GM23338 (cell line): ENCODE measurements around the gene GNAI2. TPM values are rescaled to one million over a fixed set of nuclear protein-coding genes. Genes with fewer than 3 reads are reported as not detected.

Experiments
- ATAC-seq: fragments of 200-7000 bp; cut with Tn5 transposase; 3 replicates; pipeline ENCODE4 v1.9.1; 2020
- DNase-seq: peaks from one replicate; pipeline ENCODE4 v3.0.0-alpha.2; 2015; ENCODE audit warnings: low spot score
- H2AFZ ChIP-seq: fragments of 200-600 bp; sonication (generic); 2 replicates; pipeline ENCODE4 v1.8.0; 2016; ENCODE audit warnings: antibody characterized with exemption, mild to moderate bottlenecking, moderate library complexity
- H3F3A ChIP-seq: fragments of 200-600 bp; sonication (generic); replicated peaks from 2 replicates; pipeline ENCODE4 v1.8.0; 2017; ENCODE audit warnings: antibody characterized with exemption, mixed run types, low read depth
- H3K27ac ChIP-seq: fragments of 200-600 bp; sonication (generic); 2 replicates; pipeline ENCODE4 v1.6.1; 2016; ENCODE audit warnings: low read depth
- H3K27me3 ChIP-seq: fragments of 200-600 bp; sonication (generic); 2 replicates; pipeline ENCODE4 v1.8.0; 2016; ENCODE audit warnings: mild to moderate bottlenecking, mixed run types, moderate library complexity; ENCODE audit not compliant: insufficient read depth
- H3K36me3 ChIP-seq: fragments of 200-600 bp; sonication (generic); 2 replicates; pipeline ENCODE4 v1.8.0; 2016; ENCODE audit warnings: mild to moderate bottlenecking; ENCODE audit not compliant: insufficient read depth
- H3K4me1 ChIP-seq: fragments of 200-600 bp; sonication (generic); 2 replicates; pipeline ENCODE4 v1.8.0; 2016; ENCODE audit warnings: mild to moderate bottlenecking, moderate library complexity; ENCODE audit not compliant: insufficient read depth
- H3K4me2 ChIP-seq: fragments of 200-600 bp; sonication (generic); 2 replicates; pipeline ENCODE4 v1.7.1; 2017; ENCODE audit warnings: mixed run types
- H3K4me3 ChIP-seq: fragments of 200-600 bp; sonication (generic); 2 replicates; pipeline ENCODE4 v1.6.1; 2016; ENCODE audit warnings: mixed run types
- H3K79me2 ChIP-seq: fragments of 200-600 bp; sonication (generic); replicated peaks from 2 replicates; pipeline ENCODE4 v1.8.0; 2017; ENCODE audit warnings: mild to moderate bottlenecking; ENCODE audit not compliant: insufficient read depth
- H3K9me2 ChIP-seq: fragments of 200-600 bp; sonication (generic); 2 replicates; pipeline ENCODE4 v1.8.0; 2017; ENCODE audit not compliant: insufficient read depth
- H4K20me1 ChIP-seq: fragments of 200-600 bp; sonication (generic); replicated peaks from 2 replicates; pipeline ENCODE4 v1.8.0; 2017; ENCODE audit warnings: mild to moderate bottlenecking; ENCODE audit not compliant: insufficient read depth
- H3K27ac Mint-ChIP-seq: 2 replicates; pipeline ENCODE4 v1.8.0; 2020; ENCODE audit warnings: inconsistent platforms, mild to moderate bottlenecking, moderate library complexity, mixed read lengths
- H3K27me3 Mint-ChIP-seq: 3 replicates; pipeline ENCODE4 v1.8.0; 2022; ENCODE audit warnings: low read depth, mild to moderate bottlenecking, moderate library complexity, mixed read lengths, inconsistent platforms; ENCODE audit not compliant: insufficient read depth, poor library complexity
- H3K36me3 Mint-ChIP-seq: 3 replicates; pipeline ENCODE4 v1.8.0; 2021; ENCODE audit warnings: low read depth, mild to moderate bottlenecking, inconsistent platforms, moderate library complexity, mixed read lengths
- H3K4me1 Mint-ChIP-seq: 3 replicates; pipeline ENCODE4 v1.8.0; 2020; ENCODE audit warnings: mild to moderate bottlenecking, inconsistent platforms, mixed read lengths
- H3K4me3 Mint-ChIP-seq: 3 replicates; pipeline ENCODE4 v1.8.0; 2021; ENCODE audit warnings: moderate library complexity, mild to moderate bottlenecking, inconsistent platforms, mixed read lengths
- H3K9me3 Mint-ChIP-seq: 3 replicates; pipeline ENCODE4 v1.8.0; 2020; ENCODE audit warnings: moderate library complexity, mild to moderate bottlenecking, inconsistent platforms, mixed read lengths
- EZH2 ChIP-seq: fragments of 200-600 bp; sonication (generic); IDR thresholded peaks from one replicate; pipeline ENCODE4 v1.8.0; 2017; ENCODE audit warnings: antibody characterized with exemption, mild to moderate bottlenecking, low read depth; ENCODE audit not compliant: unreplicated experiment
- EZH2phosphoT487 ChIP-seq: fragments of 200-600 bp; sonication (generic); IDR thresholded peaks from one replicate; pipeline ENCODE4 v1.8.1; 2018; ENCODE audit warnings: antibody characterized with exemption; ENCODE audit not compliant: unreplicated experiment
- JUNB ChIP-seq: IDR thresholded peaks from one replicate; pipeline ENCODE4 v1.6.1; 2016; ENCODE audit warnings: antibody characterized with exemption; ENCODE audit not compliant: unreplicated experiment
- NANOG ChIP-seq: IDR thresholded peaks from 2 replicates; pipeline ENCODE4 v1.6.1; 2016; ENCODE audit warnings: antibody characterized with exemption, borderline replicate concordance
- POLR2AphosphoS5 ChIP-seq: IDR thresholded peaks from 2 replicates; pipeline ENCODE4 v1.6.1; 2016; ENCODE audit warnings: antibody characterized with exemption, low read depth
- STAT1 ChIP-seq: IDR thresholded peaks from one replicate; pipeline ENCODE4 v1.6.1; 2016; ENCODE audit warnings: antibody characterized with exemption; ENCODE audit not compliant: unreplicated experiment
- ZNF114 ChIP-seq: fragments of 250-450 bp; sonication (Bioruptor Pico); IDR thresholded peaks from 2 replicates; pipeline ENCODE4 v1.5.0; 2020; ENCODE audit warnings: mild to moderate bottlenecking, moderate library complexity
- ZNF331 ChIP-seq: fragments of 250-450 bp; sonication (Bioruptor Pico); IDR thresholded peaks from 2 replicates; pipeline ENCODE4 v1.5.0; 2020; ENCODE audit warnings: low read depth, mild to moderate bottlenecking, moderate library complexity
- polyA plus RNA-seq: library from polyadenylated mRNA; unstranded; fragments of >200 nt; fragmentation: Nextera tagmentation; extraction: Ambion mirVana; gene quantifications from 2 replicates; pipeline ENCODE4 v1.2.1, GENCODE V29; 2016
- total RNA-seq: library from RNA; depleted of rRNA; stranded (reverse); fragments of >200 nt; shearing (Covaris generic); gene quantifications from 2 replicates; pipeline ENCODE4 v1.2.3, GENCODE V29; 2014
- TF ChIP-seq, protein P1 (sequence below), 2 experiments: fragments of 200-600 bp in 1 of 2; sonication (generic) in 1 of 2; conservative IDR thresholded peaks; 2 replicates each; pipeline versions ENCODE4 v1.5.1 to v1.6.1; 2016 to 2017; ENCODE audit warnings: antibody characterized with exemption in 2 of 2, low read depth in 2 of 2, mild to moderate bottlenecking in 2 of 2, moderate library complexity in 1 of 2
- TF ChIP-seq, protein P2 (sequence below): IDR thresholded peaks from 2 replicates; pipeline ENCODE4 v1.6.1; 2016; ENCODE audit warnings: antibody characterized with exemption
- TF ChIP-seq, protein P3 (sequence below): IDR thresholded peaks from one replicate; pipeline ENCODE4 v1.6.1; 2018; ENCODE audit warnings: antibody characterized with exemption; ENCODE audit not compliant: unreplicated experiment

The GNAI2 gene
- total and polyA plus RNA-seq, 2 experiments from 2014 or later, result 138 to 153 TPM

DNA sequence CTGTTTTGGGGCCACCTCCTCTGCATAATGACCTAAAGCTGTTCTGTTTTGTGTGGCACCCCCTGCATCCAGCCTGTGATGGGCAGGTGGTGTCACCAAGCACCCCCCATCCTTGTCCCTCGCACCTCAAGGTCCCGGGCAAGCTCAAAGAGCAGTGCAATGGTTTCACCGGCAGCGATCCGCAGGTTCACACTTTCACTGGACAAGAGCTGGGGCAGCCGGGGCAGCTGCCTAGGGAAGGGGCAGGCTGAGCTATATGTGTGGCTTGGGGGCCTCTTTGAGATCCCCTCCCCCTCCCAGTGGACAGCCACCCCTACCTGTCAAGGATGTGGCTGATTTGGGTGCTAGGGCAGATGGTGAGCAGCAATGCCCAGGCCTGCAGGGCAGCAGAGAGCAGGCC is 53.1 kb downstream of the GNAI2 start:
- no peak overlapping the region for H2AFZ ChIP-seq
- TF ChIP-seq JUNB (no peak), ZNF331 (CRISPR knock-in tag) (no peak), EZH2phosphoT487 (no peak), ZNF114 (CRISPR knock-in tag) (no peak), POLR2AphosphoS5 (no peak), STAT1 (no peak), NANOG (no peak), EZH2 (no peak)
- TF ChIP-seq, protein P1, sequence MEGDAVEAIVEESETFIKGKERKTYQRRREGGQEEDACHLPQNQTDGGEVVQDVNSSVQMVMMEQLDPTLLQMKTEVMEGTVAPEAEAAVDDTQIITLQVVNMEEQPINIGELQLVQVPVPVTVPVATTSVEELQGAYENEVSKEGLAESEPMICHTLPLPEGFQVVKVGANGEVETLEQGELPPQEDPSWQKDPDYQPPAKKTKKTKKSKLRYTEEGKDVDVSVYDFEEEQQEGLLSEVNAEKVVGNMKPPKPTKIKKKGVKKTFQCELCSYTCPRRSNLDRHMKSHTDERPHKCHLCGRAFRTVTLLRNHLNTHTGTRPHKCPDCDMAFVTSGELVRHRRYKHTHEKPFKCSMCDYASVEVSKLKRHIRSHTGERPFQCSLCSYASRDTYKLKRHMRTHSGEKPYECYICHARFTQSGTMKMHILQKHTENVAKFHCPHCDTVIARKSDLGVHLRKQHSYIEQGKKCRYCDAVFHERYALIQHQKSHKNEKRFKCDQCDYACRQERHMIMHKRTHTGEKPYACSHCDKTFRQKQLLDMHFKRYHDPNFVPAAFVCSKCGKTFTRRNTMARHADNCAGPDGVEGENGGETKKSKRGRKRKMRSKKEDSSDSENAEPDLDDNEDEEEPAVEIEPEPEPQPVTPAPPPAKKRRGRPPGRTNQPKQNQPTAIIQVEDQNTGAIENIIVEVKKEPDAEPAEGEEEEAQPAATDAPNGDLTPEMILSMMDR (conservative IDR thresholded peaks at IDR 0.05; ENCODE audit: low read depth in 2 of 2), result no peak
- TF ChIP-seq, protein P2, sequence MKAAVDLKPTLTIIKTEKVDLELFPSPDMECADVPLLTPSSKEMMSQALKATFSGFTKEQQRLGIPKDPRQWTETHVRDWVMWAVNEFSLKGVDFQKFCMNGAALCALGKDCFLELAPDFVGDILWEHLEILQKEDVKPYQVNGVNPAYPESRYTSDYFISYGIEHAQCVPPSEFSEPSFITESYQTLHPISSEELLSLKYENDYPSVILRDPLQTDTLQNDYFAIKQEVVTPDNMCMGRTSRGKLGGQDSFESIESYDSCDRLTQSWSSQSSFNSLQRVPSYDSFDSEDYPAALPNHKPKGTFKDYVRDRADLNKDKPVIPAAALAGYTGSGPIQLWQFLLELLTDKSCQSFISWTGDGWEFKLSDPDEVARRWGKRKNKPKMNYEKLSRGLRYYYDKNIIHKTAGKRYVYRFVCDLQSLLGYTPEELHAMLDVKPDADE, result no peak
- TF ChIP-seq, protein P3, sequence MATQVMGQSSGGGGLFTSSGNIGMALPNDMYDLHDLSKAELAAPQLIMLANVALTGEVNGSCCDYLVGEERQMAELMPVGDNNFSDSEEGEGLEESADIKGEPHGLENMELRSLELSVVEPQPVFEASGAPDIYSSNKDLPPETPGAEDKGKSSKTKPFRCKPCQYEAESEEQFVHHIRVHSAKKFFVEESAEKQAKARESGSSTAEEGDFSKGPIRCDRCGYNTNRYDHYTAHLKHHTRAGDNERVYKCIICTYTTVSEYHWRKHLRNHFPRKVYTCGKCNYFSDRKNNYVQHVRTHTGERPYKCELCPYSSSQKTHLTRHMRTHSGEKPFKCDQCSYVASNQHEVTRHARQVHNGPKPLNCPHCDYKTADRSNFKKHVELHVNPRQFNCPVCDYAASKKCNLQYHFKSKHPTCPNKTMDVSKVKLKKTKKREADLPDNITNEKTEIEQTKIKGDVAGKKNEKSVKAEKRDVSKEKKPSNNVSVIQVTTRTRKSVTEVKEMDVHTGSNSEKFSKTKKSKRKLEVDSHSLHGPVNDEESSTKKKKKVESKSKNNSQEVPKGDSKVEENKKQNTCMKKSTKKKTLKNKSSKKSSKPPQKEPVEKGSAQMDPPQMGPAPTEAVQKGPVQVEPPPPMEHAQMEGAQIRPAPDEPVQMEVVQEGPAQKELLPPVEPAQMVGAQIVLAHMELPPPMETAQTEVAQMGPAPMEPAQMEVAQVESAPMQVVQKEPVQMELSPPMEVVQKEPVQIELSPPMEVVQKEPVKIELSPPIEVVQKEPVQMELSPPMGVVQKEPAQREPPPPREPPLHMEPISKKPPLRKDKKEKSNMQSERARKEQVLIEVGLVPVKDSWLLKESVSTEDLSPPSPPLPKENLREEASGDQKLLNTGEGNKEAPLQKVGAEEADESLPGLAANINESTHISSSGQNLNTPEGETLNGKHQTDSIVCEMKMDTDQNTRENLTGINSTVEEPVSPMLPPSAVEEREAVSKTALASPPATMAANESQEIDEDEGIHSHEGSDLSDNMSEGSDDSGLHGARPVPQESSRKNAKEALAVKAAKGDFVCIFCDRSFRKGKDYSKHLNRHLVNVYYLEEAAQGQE, result no peak
- Mint-ChIP-seq H3K27me3 (peaks cover 8% of the 10 kb centered on the region), H3K4me3 (no peak overlapping the region), H3K27ac (no peak overlapping the region), H3K9me3 (no peaks in the 10 kb centered on the region), H3K4me1 (peaks cover 11% of the 10 kb centered on the region), H3K36me3 (peaks cover 47% of the 10 kb centered on the region)
- no peaks in the 10 kb centered on the region for H3K9me2 ChIP-seq
- ATAC-seq (no peak), DNase-seq (no peak)
- no peaks in the 10 kb centered on the region; the same call in 1 of the 2 replicates for H4K20me1 ChIP-seq
- peaks cover 11% of the 10 kb centered on the region for H3K36me3 ChIP-seq
- no peak overlapping the region for H3K4me2 ChIP-seq
- H3K4me1 ChIP-seq, result peaks cover 5% of the 10 kb centered on the region
- H3F3A ChIP-seq, result 0 out of 2 replicates have a peak, but pooled peaks cover 4% of the 10 kb centered on the region
- H3K27me3 ChIP-seq, result no peaks in the 10 kb centered on the region
- H3K27ac ChIP-seq, result no peak overlapping the region
- peaks cover 17% of the 10 kb centered on the region for H3K79me2 ChIP-seq
- no peak overlapping the region for H3K4me3 ChIP-seq
